PC-3 (cell line): Measurements from ENCODE around the gene AFAP1L2. TPM values are rescaled to one million over a fixed set of nuclear protein-coding genes. Genes with fewer than 3 reads are reported as not detected.

ENCODE experiments used
- ATAC-seq: fragments of 200-7000 bp; cut with Tn5 transposase; 2 replicates; pipeline ENCODE4 v1.9.1; 2020; ENCODE audit warnings: mild to moderate bottlenecking, moderate library complexity
- BruUV-seq: library from RNA; stranded (reverse); fragments of 400-500 nt; replicated peaks from 2 replicates; lab custom pipeline; 2021; lab: Mats Ljungman, UMichigan
- CTCF ChIA-PET: fragments of 300-600 bp; sonication (Branson Sonifier 250); formaldehyde crosslinking; loops from one replicate; lab custom pipeline; 2022; ENCODE audit warnings: antibody characterized with exemption; lab: Charles Lee
- POLR2A ChIA-PET: fragments of 300-600 bp; sonication (Branson Sonifier 250); formaldehyde crosslinking; loops from one replicate; lab custom pipeline; 2022; ENCODE audit warnings: antibody characterized with exemption; ENCODE audit not compliant: unreplicated experiment; lab: Charles Lee
- DNase-seq: peaks from one replicate; pipeline ENCODE4 v3.0.0-alpha.2; 2015
- H2AFZ ChIP-seq: fragments of 300-600 bp; sonication (generic); 2 replicates; pipeline ENCODE4 v1.6.0; 2016; ENCODE audit warnings: antibody characterized with exemption, low read length
- H3F3A ChIP-seq: fragments of 300-600 bp; sonication (generic); one replicate; pipeline ENCODE4 v1.6.0; 2017; ENCODE audit warnings: antibody characterized with exemption, low read length, control low read depth, mild to moderate bottlenecking; ENCODE audit not compliant: unreplicated experiment
- H3K27ac ChIP-seq: fragments of 300-600 bp; sonication (generic); 2 replicates; pipeline ENCODE4 v1.5.1; 2016; ENCODE audit warnings: mild to moderate bottlenecking, low read length
- H3K27me3 ChIP-seq: fragments of 300-600 bp; sonication (generic); 2 replicates; pipeline ENCODE4 v1.6.1; 2016; ENCODE audit warnings: low read length, mixed read lengths
- H3K36me3 ChIP-seq: fragments of 300-600 bp; sonication (generic); 2 replicates; pipeline ENCODE4 v1.6.1; 2016; ENCODE audit warnings: low read depth, mixed run types, low read length, mixed read lengths
- H3K4me1 ChIP-seq: fragments of 300-600 bp; sonication (generic); 2 replicates; pipeline ENCODE4 v1.5.1; 2016; ENCODE audit warnings: low read length; ENCODE audit not compliant: insufficient read depth
- H3K4me2 ChIP-seq: fragments of 300-600 bp; sonication (generic); 2 replicates; pipeline ENCODE4 v1.6.0; 2016; ENCODE audit warnings: low read length
- H3K4me3 ChIP-seq: fragments of 300-600 bp; sonication (generic); 2 replicates; pipeline ENCODE4 v1.5.1; 2016; ENCODE audit warnings: mild to moderate bottlenecking, low read length, mixed read lengths
- H3K79me2 ChIP-seq: fragments of 300-600 bp; sonication (generic); 2 replicates; pipeline ENCODE4 v1.6.1; 2017; ENCODE audit warnings: low read length, mixed read lengths
- H3K9ac ChIP-seq: fragments of 300-600 bp; sonication (generic); 2 replicates; pipeline ENCODE4 v1.6.0; 2016; ENCODE audit warnings: mild to moderate bottlenecking, low read length
- H3K9me2 ChIP-seq: fragments of 300-600 bp; sonication (generic); replicated peaks from 2 replicates; pipeline ENCODE4 v1.6.1; 2016; ENCODE audit warnings: mixed run types, low read length, mixed read lengths
- H3K9me3 ChIP-seq: fragments of 300-600 bp; sonication (generic); 2 replicates; pipeline ENCODE4 v1.6.1; 2016; ENCODE audit warnings: low read length, mixed read lengths
- H4K20me1 ChIP-seq: fragments of 300-600 bp; sonication (generic); 2 replicates; pipeline ENCODE4 v1.6.1; 2016; ENCODE audit warnings: low read length, mixed read lengths
- CTCF ChIP-seq: fragments of 300-600 bp; sonication (generic); conservative IDR thresholded peaks from 2 replicates; pipeline ENCODE4 v1.5.1; 2017; ENCODE audit warnings: antibody characterized with exemption, low read depth, mild to moderate bottlenecking, low read length
- EZH2 ChIP-seq: fragments of 300-600 bp; sonication (generic); IDR thresholded peaks from one replicate; pipeline ENCODE4 v1.6.1; 2017; ENCODE audit warnings: antibody characterized with exemption, mild to moderate bottlenecking, low read length; ENCODE audit not compliant: unreplicated experiment
- EZH2phosphoT487 ChIP-seq: fragments of 300-600 bp; sonication (generic); IDR thresholded peaks from 2 replicates; pipeline ENCODE4 v1.6.1; 2018; ENCODE audit warnings: mild to moderate bottlenecking, antibody characterized with exemption, low read length, borderline replicate concordance
- intact Hi-C: fragments of 100-400 bp; cut with micrococcal nuclease; formaldehyde crosslinking; loops from 2 replicates; pipeline ENCODE4 v1.9.0; 2023
- total RNA-seq: library from RNA; depleted of rRNA; stranded (reverse); fragments of >200 nt; gene quantifications from 2 replicates; pipeline ENCODE4 v1.2.3, GENCODE V29; 2014

The AFAP1L2 gene
- total RNA-seq, 1 experiment from 2014 or later, result 0.77 TPM

GRCh38 chr10:114380060-114380459 is 24.2 kb downstream of the AFAP1L2 start:
- Histone ChIP-seq H3K9ac (no peak overlapping the region), H3K4me2 (no peak overlapping the region), H3K9me2 (no peaks in the 10 kb centered on the region), H3K4me1 (peaks cover 7% of the 10 kb centered on the region), H3K79me2 (no peaks in the 10 kb centered on the region), H3K9me3 (no peaks in the 10 kb centered on the region), H3K27ac (no peak overlapping the region), H3K4me3 (no peak overlapping the region), H3K36me3 (no peaks in the 10 kb centered on the region), H3F3A (no peaks in the 10 kb centered on the region), H2AFZ (no peak overlapping the region), H4K20me1 (no peaks in the 10 kb centered on the region), H3K27me3 (no peaks in the 10 kb centered on the region)
- TF ChIP-seq CTCF (no peak), EZH2phosphoT487 (no peak), EZH2 (no peak)
- no TSS peak for BruUV-seq
- DNase-seq (peak; percentile 25), ATAC-seq (no peak)
- ChIA-PET POLR2A (no interaction called here), CTCF (no interaction called here)
- intact Hi-C loops, result no loop called here

GRCh38 chr10:114379631-114380041 is 24.7 kb downstream of the AFAP1L2 start:
- H3K79me2 ChIP-seq, result no peaks in the 10 kb centered on the region
- no peaks in the 10 kb centered on the region for H3K9me2 ChIP-seq
- ChIA-PET CTCF (no interaction called here), POLR2A (no interaction called here)
- no peaks in the 10 kb centered on the region for H3K36me3 ChIP-seq
- BruUV-seq, result no TSS peak
- TF ChIP-seq EZH2 (no peak), EZH2phosphoT487 (no peak), CTCF (no peak)
- H3K9ac ChIP-seq, result no peak overlapping the region
- H3K27ac ChIP-seq, result no peak overlapping the region
- no peak overlapping the region for H3K4me3 ChIP-seq
- H3K4me2 ChIP-seq, result no peak overlapping the region
- DNase-seq (no peak), ATAC-seq (no peak)
- no peak overlapping the region for H2AFZ ChIP-seq
- intact Hi-C loops, result no loop called here
- no peaks in the 10 kb centered on the region for H3K9me3 ChIP-seq
- H4K20me1 ChIP-seq, result no peaks in the 10 kb centered on the region
- H3K27me3 ChIP-seq, result no peaks in the 10 kb centered on the region
- H3F3A ChIP-seq, result no peaks in the 10 kb centered on the region
- peaks cover 11% of the 10 kb centered on the region for H3K4me1 ChIP-seq

- no peak overlapping the region for H3K4me2 ChIP-seq
- H3K9me3 ChIP-seq, result no peaks in the 10 kb centered on the region
- CTCF ChIA-PET, result no interaction called here
- intact Hi-C loops, result no loop called here
- no peaks in the 10 kb centered on the region for H3K79me2 ChIP-seq
- no peak overlapping the region for H2AFZ ChIP-seq
- no peaks in the 10 kb centered on the region for H3K9me2 ChIP-seq
- POLR2A ChIA-PET, result no interaction called here
- no peak overlapping the region for H3K9ac ChIP-seq
- H3K4me1 ChIP-seq, result peaks cover 18% of the 10 kb centered on the region
- H3F3A ChIP-seq, result no peaks in the 10 kb centered on the region
- ATAC-seq, result no peak
- no peak overlapping the region for H3K4me3 ChIP-seq
- H3K36me3 ChIP-seq, result no peaks in the 10 kb centered on the region
- BruUV-seq, result no TSS peak
- DNase-seq, result no peak
- H3K27me3 ChIP-seq, result no peaks in the 10 kb centered on the region
- TF ChIP-seq EZH2phosphoT487, result no peak
- no peak for TF ChIP-seq CTCF
- TF ChIP-seq EZH2, result no peak
- no peaks in the 10 kb centered on the region for H4K20me1 ChIP-seq
- no peak overlapping the region for H3K27ac ChIP-seq
Measured at GRCh38 chr10:114376523-114376922, 27.8 kb downstream of the AFAP1L2 start.
